GM23338 (cell line): Measurements from ENCODE around the gene ST14.

ENCODE experiments used
- CTCF ChIP-seq, 2 experiments: fragments of 200-600 bp in 1 of 2; sonication (generic) in 1 of 2; conservative IDR thresholded peaks; 2 replicates each; pipeline versions ENCODE4 v1.5.1 to v1.6.1; 2016 to 2017; ENCODE audit warnings: antibody characterized with exemption in 2 of 2, low read depth in 2 of 2, mild to moderate bottlenecking in 2 of 2, moderate library complexity in 1 of 2
- EZH2 ChIP-seq: fragments of 200-600 bp; sonication (generic); IDR thresholded peaks from one replicate; pipeline ENCODE4 v1.8.0; 2017; ENCODE audit warnings: antibody characterized with exemption, mild to moderate bottlenecking, low read depth; ENCODE audit not compliant: unreplicated experiment
- JUNB ChIP-seq: IDR thresholded peaks from one replicate; pipeline ENCODE4 v1.6.1; 2016; ENCODE audit warnings: antibody characterized with exemption; ENCODE audit not compliant: unreplicated experiment
- POLR2AphosphoS5 ChIP-seq: IDR thresholded peaks from 2 replicates; pipeline ENCODE4 v1.6.1; 2016; ENCODE audit warnings: antibody characterized with exemption, low read depth

GRCh38 chr11:130145311-130145812, 14.2 kb upstream of the ST14 start:
- TF ChIP-seq CTCF (conservative IDR thresholded peaks at IDR 0.05; ENCODE audit: low read depth in 2 of 2) = no peak
- TF ChIP-seq EZH2 = no peak
- TF ChIP-seq POLR2AphosphoS5 = no peak
- TF ChIP-seq JUNB = no peak
